OCI-LY7 (cell line): ENCODE results near the gene ACAP3.

Experiments used
- CTCF ChIP-seq: fragments of 200-600 bp; sonication (generic); conservative IDR thresholded peaks from 2 replicates; pipeline ENCODE4 v1.5.1; 2014; ENCODE audit warnings: mild to moderate bottlenecking, antibody characterized with exemption, low read length, moderate library complexity, mixed read lengths
- EZH2phosphoT487 ChIP-seq: fragments of 200-600 bp; sonication (generic); IDR thresholded peaks from 2 replicates; pipeline ENCODE4 v1.6.1; 2018; ENCODE audit warnings: low read depth, borderline replicate concordance, mild to moderate bottlenecking, mixed run types, antibody characterized with exemption, low read length, moderate library complexity, mixed read lengths

DNA sequence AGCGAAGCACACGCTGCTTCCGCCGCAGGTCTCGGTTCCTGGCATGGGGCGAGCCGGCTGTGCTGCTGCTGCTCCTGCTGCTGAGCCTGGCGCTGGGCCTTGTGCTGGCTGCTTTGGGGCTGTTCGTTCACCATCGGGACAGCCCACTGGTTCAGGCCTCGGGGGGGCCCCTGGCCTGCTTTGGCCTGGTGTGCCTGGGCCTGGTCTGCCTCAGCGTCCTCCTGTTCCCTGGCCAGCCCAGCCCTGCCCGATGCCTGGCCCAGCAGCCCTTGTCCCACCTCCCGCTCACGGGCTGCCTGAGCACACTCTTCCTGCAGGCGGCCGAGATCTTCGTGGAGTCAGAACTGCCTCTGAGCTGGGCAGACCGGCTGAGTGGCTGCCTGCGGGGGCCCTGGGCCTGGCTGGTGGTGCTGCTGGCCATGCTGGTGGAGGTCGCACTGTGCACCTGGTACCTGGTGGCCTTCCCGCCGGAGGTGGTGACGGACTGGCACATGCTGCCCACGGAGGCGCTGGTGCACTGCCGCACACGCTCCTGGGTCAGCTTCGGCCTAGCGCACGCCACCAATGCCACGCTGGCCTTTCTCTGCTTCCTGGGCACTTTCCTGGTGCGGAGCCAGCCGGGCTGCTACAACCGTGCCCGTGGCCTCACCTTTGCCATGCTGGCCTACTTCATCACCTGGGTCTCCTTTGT, 26.0 kb upstream of the ACAP3 start:
- TF ChIP-seq CTCF, result no peak
- TF ChIP-seq EZH2phosphoT487, result no peak
